Mucosa of stomach (tissue), 1 donor: Measurements from ENCODE around the gene CASP1.
"Not testable (repeated sequence)": the region's sequence is repeated elsewhere in the genome, so short reads cannot be mapped to it uniquely, and the experiment has no call there.

Source experiments
- H3K27me3 ChIP-seq: one replicate; pipeline ENCODE4 v1.7.0; 2013; ENCODE audit warnings: mild to moderate bottlenecking, low read length; ENCODE audit not compliant: control insufficient read depth, insufficient read depth
- H3K36me3 ChIP-seq: one replicate; pipeline ENCODE4 v1.7.0; 2013; ENCODE audit warnings: low read length; ENCODE audit not compliant: control insufficient read depth, insufficient read depth
- H3K4me1 ChIP-seq: one replicate; pipeline ENCODE4 v1.7.0; 2013; ENCODE audit warnings: mild to moderate bottlenecking, low read length; ENCODE audit not compliant: control insufficient read depth, insufficient read depth
- H3K4me3 ChIP-seq: one replicate; pipeline ENCODE4 v1.7.0; 2013; ENCODE audit warnings: low read length
- H3K9ac ChIP-seq: one replicate; pipeline ENCODE4 v1.7.0; 2013; ENCODE audit warnings: mild to moderate bottlenecking, low read length, moderate library complexity
- H3K9me3 ChIP-seq: one replicate; pipeline ENCODE4 v1.7.0; 2013; ENCODE audit warnings: mild to moderate bottlenecking, low read length, moderate library complexity; ENCODE audit not compliant: control insufficient read depth
- donor health status: Pancreatic carcinoma.

The CASP1 gene

DNA sequence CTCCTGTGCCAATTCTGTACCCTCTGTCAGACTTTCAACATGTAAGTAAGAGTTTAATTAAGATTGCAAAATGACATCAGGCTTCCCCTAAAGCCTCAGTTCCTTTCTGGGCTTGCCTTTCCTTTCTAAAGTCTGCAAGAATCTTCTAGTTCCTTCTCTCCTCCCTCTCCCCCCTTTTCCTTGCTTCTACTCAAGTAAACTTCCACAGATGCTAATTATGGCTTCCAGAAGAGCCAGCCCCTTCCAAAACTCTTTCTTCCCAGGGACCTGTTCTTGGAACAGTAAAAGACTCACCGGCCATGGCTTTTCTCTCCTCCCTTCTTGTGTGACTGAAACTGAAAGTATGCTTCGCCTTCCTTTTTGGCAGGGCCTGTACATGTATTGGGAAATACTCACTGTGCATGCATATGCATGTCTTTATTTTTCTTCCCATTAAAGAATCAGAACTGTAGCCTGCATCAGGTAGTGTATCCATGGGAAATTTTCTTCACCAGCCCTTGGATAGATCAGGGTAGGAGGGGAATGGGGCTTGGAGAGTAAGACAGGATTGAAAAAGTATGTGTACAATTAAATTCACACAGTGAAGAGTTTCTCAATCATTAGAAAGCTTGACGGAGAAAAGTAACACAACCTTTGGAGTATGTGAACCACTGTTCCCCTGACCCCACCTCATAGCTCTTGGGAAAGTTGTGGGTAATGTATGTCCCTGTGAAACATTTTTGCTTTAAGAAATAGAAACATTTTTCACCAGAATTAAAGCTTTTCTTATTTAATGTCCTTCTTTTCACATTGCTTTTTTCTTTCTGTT lies at the start of gene CASP1:
Gene CASP1 (minus strand): TSS at position 332 of the 808 bp plus-strand sequence. CDS start 31 bp downstream, at position 301.
- H3K9ac ChIP-seq = peak within 1 kb of the TSS; percentile 80
- H3K9me3 ChIP-seq = no peaks in the 10 kb centered on the region
- H3K4me3 ChIP-seq = peak within 1 kb of the TSS; percentile 34
- H3K27me3 ChIP-seq = no peaks in the 10 kb centered on the region
- no peaks in the 10 kb centered on the region for H3K36me3 ChIP-seq
- peaks cover 16% of the 10 kb centered on the region for H3K4me1 ChIP-seq

DNA sequence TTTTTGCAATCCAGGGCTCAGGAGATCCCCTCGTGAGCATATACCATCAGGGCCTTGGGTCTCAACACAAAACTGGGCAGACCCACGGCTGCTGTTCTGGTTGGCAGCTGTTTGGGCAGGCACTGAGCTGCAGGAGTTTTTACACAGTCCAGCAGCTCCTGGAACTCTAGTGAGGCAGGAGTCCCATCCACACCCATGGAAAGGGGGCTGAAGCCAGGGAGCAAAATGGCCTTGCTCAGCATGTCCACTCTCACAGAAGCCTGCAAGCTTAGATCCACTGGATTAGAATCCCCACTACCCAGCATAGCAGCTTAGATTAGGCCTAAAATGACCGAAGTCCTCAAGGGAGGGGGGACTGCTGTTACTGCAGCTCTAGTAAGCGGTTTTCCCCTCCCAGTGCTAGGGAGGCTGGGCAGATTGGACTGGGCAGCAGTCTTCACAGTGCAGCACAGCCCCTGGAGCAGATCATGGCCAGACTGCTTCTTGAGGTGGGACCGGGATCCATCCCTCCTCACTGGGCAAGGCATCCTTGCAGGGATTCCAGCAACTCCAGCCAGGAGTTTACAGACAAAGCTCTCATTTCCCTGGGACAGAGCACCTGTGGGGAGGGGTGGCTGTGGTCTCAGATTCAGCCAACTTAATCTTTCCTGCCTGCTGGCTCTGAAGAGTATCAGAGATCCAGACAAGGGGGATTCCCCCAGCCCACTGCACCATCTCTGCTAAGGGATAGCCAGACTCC lies 46.6 kb upstream of the CASP1 start:
- no peak overlapping the region for H3K4me3 ChIP-seq
- H3K9ac ChIP-seq = no peak overlapping the region
- no peaks in the 10 kb centered on the region for H3K27me3 ChIP-seq
- H3K36me3 ChIP-seq = no peaks in the 10 kb centered on the region
- no peaks in the 10 kb centered on the region for H3K9me3 ChIP-seq
- no peaks in the 10 kb centered on the region for H3K4me1 ChIP-seq

DNA sequence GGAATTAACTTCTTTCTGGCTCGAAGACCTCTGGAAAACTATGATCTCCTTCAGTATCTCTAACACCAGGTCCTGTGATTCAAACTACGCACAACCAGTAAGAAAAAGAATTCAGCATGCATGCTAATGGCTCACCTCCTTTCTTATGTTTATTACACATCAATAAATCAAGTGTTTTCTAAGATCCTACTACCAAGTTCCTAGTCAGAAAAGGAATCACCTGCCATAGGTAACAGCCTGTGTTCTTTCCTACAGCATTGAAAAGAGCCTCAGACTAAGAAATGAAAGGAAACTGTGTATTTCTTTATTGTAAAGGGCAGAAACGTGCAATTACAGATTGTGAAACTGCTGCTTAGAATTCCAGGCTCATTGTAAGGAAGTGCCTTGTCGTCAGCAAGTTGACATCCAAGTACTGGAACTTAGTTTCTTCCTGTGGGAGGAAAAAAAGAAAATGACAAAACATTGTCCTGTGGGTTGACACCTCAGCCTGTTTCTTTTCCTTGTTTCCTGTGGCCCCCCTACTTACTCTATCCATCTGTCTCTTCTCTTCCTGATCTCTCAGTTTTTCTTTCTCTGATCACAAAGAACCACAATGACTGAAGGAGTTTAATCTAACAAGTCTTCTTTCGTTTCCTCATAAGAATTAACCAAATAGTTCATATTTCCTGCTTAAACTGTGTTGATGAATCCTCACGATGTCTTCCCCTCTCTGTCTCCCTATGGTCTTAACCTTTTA lies 45.4 kb upstream of the CASP1 start:
- H3K4me3 ChIP-seq, H3K9me3 ChIP-seq, H3K9ac ChIP-seq, H3K36me3 ChIP-seq, H3K4me1 ChIP-seq, H3K27me3 ChIP-seq: not testable (repeated sequence)

DNA sequence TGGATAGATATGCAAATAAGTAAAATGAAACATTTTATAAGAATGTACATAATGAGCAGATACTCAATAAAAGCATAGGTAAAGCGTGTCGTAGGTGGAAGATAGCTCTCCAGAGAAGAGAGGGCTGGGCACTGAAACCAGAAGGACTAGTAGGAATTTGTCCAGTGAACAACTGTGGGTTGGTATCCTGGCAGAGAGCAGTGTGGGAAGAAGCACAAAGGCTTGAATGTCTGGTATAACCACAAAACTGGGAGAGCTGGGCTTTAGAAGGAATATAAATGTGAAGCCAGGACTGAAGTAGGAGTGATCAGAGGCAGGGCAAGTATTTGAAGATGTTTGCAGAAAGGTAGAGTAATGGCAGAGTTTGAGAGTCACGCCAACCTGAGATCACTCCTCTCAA lies 43.3 kb upstream of the CASP1 start:
- no peak overlapping the region for H3K4me3 ChIP-seq
- no peaks in the 10 kb centered on the region for H3K4me1 ChIP-seq
- no peak overlapping the region for H3K9ac ChIP-seq
- no peaks in the 10 kb centered on the region for H3K36me3 ChIP-seq
- no peaks in the 10 kb centered on the region for H3K27me3 ChIP-seq
- H3K9me3 ChIP-seq = no peaks in the 10 kb centered on the region

DNA sequence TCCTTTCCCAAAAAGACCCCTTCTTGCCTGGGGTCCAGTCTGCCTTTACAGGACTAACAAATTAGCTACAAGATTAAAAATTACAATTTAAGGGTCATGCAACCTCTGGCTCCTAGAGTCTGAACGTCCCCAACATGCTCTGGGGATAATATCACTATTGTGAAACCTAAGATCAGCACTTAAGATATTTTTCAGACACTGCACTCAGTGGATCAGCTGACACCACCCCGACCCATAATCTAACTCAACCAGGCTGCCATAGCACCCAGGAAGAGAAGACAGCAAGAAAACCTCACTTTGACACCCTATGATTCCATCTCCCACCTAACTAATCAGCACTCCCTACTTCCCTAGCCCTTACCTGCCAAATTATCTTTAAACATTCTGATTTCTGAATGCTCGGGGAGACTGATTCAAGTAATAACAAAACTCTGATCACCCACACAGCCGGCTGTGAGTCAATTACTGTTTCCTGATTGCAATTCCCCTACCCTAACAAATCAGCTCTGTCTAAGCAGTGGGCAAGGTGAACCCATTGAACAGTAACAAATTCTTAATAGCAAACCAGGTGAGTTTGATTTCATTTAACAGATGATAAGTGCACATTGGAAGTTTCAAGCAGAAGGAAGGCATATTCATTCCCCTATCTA lies 42.3 kb upstream of the CASP1 start:
- not testable (repeated sequence) for H3K9me3 ChIP-seq, H3K9ac ChIP-seq, H3K4me1 ChIP-seq, H3K4me3 ChIP-seq, H3K36me3 ChIP-seq, H3K27me3 ChIP-seq

DNA sequence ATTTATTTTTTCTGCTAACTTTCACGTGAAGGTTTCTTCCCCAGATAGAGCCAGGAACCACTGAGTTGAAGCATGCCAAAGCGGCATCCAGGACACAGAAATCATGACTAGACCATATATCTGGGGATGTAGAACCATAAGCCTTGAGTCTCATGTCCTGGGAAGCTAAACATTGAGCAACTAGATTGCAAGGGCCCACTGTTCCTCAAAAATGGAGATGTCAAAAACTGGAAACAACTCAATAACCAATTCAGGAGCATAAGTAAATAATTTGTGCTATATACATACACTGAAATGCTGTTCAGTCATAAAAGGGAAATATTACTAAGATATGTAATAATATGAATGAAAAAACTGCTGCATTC lies 39.2 kb upstream of the CASP1 start:
- H3K4me3 ChIP-seq = no peak overlapping the region
- H3K36me3 ChIP-seq = no peaks in the 10 kb centered on the region
- H3K4me1 ChIP-seq = no peaks in the 10 kb centered on the region
- H3K27me3 ChIP-seq = no peaks in the 10 kb centered on the region
- H3K9me3 ChIP-seq = no peaks in the 10 kb centered on the region
- H3K9ac ChIP-seq = no peak overlapping the region

DNA sequence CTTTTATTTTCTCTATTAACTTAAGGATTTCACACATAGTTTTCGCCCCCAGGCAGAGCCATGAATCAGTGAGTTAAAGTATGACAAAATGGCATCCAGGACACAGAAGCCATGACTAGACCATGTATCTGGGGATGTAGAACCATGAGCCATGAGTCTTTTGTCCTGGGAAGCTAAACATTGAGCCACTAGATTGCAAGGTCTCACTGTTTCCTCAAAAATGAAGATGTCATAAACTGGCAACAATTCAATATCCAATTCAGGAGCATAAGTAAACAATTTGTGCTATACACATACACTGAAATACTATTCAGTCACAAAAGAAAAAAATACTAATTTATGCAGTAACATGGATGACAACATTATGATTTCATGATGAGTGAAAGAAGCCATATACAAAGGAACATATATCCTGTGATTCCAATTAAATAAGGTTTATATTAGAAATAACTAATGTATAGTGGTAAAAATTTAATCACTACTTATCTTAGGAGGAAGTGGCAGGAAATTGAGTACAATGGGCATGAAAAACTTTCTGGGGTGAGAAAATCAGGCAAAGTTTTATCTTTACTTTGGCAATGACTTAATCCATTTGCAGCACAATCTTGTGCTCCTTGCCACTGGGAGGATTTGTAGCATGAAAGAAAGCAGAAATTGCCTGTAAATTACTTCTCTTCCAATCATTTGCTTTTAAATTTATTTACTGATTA lies 38.7 kb upstream of the CASP1 start:
- Histone ChIP-seq H3K36me3 (no peaks in the 10 kb centered on the region), H3K9me3 (no peaks in the 10 kb centered on the region), H3K9ac (no peak overlapping the region), H3K4me1 (no peaks in the 10 kb centered on the region), H3K27me3 (no peaks in the 10 kb centered on the region), H3K4me3 (no peak overlapping the region)

DNA sequence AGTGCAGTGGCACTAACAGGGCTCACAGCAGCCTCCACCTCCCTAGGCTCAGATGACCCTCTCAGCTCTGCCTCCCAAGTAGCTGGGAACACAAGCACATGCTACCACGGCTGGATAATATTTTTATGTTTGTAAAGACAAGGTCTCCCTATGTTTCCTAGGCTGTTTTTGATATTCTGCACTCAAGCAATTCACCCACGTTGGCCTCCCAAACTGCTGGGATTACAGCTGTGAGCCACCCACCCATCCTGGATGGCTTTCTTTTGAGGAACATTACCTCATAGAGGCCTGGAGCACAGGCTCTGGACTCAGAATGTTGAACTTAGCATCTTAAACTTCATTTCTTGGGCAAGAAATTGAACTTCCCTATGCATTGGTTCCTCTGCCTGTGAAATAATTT lies 37.1 kb upstream of the CASP1 start:
- H3K36me3 ChIP-seq, H3K9me3 ChIP-seq, H3K4me3 ChIP-seq, H3K9ac ChIP-seq, H3K4me1 ChIP-seq, H3K27me3 ChIP-seq: not testable (repeated sequence)

DNA sequence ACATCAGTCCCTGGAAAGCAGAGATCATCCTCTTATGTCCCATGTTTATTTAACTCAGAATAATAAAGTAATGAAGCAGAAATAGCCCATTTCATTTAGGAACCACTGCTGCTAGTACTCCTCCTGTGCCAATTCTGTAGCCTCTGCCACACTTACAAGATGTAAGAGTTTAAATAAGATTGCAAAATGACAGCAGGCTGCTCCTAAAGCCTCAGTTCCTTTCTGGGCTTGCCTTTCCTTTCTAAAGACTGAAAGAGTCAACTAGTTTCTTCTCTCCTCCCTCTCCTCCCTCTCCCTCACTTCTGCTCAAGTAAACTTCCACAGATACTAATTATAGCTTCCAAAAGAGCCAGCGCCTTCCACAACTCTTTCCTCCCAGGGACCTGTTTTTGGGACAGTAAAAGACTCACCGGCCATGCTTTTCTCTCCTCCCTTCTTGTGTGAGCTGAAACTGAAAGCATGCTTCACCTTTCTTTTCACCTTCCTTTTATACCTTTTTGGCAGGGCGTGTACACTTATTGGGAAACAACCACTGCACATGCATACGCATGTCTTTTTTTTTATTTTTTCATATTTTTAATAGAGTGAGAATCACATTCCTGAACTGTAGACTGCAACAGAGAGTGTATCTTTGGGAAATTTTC lies 36.3 kb upstream of the CASP1 start:
- no peaks in the 10 kb centered on the region for H3K36me3 ChIP-seq
- H3K4me3 ChIP-seq = no peak overlapping the region
- H3K9ac ChIP-seq = no peak overlapping the region
- H3K27me3 ChIP-seq = no peaks in the 10 kb centered on the region
- H3K9me3 ChIP-seq = no peaks in the 10 kb centered on the region
- no peaks in the 10 kb centered on the region for H3K4me1 ChIP-seq

DNA sequence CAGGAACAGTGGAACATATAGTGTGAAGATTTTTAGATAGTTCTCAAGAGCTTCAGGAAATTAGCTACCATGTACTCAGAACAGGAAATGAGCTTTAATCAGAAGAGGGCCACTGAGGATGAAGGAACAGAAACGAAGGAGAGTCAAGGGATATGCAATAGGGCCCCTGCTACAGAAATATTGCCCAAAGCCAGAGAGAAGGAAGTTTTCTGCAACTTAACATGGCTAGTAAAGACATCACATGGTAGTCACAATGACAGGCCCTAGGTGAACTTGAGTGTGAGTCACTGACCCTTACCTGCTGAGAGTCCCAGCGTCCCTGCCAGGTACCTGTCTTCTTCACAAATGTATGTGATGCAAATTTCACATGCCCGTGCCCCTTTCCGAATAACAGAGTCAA lies 35.4 kb upstream of the CASP1 start:
- Histone ChIP-seq H3K36me3 (no peaks in the 10 kb centered on the region), H3K4me1 (no peaks in the 10 kb centered on the region), H3K9ac (no peak overlapping the region), H3K9me3 (no peaks in the 10 kb centered on the region), H3K27me3 (no peaks in the 10 kb centered on the region), H3K4me3 (no peak overlapping the region)

DNA sequence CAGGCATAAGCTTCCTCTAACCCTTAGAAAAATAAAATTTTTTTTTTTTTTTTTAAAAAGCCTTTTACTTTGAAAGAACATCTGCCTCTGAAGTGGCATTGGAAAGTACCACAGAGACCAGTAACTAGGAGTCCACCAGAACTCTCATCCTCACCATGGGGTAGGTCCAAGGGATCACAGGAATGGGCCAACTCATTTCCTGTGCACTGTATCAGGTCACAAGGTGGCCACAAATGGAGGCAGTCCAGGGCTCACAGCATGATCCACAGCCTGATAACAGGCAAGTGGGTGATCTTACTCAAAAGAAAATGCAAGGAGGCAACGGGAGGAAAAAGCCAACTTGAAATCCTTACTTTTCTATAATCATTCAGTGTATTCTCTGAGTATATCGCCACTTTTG lies 34.8 kb upstream of the CASP1 start:
- not testable (repeated sequence) for H3K27me3 ChIP-seq, H3K9ac ChIP-seq, H3K4me3 ChIP-seq, H3K36me3 ChIP-seq, H3K9me3 ChIP-seq, H3K4me1 ChIP-seq
